COLO829 (cell line): Measurements from ENCODE around the gene LZTS3.
"Not testable (repeated sequence)": the region's sequence is repeated elsewhere in the genome, so short reads cannot be mapped to it uniquely, and the experiment has no call there.

Experiments used
- DNase-seq: peaks from one replicate; pipeline ENCODE4 v3.0.0; 2012; ENCODE audit warnings: low spot score

LZTS3 gene

DNA sequence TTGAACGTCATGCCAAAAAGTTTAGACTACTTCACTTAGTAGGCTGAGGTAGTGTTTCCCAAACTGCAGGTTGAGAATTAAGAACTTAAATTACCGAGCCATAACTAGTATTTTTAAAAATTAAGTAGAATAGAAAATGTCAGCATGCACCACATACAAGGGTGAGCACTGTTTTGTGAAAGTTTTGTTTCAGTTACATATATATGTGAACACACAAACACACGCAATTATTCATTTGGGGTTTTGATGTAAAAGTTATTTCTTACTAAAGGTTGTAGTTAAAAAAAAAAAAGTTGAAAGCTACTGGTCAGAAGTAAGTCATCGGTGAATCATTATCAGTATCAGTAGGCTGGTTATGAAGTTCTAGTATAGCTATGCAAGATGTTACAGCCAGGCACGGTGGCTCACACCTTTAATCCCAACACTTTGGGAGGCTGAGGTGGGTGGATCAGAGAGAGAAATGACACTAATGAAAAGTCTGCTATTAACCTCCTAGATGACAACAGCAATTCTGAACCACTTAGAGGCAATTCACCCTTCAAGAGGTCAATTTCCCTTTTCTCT lies 37.8 kb downstream of the LZTS3 start:
- DNase-seq, result no peak

DNA sequence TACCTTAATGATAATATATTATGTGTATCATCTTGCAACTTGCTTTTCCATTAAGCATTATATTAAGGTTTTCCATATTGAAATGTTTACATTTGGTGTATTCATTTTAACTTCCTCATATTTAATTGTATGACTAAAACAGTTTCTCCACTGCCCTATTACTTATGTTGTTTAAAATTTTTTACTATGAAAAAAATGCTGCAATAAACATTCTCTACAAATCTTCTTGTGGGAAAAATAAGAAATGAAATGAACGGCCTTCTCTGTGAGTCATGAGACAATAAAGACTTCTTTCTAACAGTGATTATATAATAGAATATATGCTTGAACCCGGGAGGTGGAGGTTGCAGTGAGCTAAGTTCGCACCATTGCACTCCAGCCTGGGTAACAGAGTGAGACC lies 39.2 kb downstream of the LZTS3 start:
- no peak for DNase-seq

DNA sequence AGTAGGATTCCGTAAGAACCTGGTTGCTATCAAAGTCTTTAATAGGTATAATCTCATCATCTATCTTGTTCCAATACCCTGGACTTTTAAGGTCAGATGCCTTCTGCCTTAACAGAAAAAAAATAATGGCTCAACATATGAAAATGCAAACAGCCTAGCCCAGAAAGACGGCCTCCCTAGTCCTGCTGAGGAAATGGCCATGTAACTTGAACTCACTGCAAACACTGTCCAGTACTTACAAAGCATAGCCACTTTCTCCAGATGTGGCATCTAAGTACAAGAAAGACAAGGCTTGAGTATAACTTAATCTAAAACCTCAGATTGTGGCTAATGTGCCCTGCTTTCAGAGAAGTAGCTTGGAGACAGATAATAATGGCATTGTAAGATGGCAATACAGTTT lies 40.2 kb downstream of the LZTS3 start:
- no peak for DNase-seq

DNA sequence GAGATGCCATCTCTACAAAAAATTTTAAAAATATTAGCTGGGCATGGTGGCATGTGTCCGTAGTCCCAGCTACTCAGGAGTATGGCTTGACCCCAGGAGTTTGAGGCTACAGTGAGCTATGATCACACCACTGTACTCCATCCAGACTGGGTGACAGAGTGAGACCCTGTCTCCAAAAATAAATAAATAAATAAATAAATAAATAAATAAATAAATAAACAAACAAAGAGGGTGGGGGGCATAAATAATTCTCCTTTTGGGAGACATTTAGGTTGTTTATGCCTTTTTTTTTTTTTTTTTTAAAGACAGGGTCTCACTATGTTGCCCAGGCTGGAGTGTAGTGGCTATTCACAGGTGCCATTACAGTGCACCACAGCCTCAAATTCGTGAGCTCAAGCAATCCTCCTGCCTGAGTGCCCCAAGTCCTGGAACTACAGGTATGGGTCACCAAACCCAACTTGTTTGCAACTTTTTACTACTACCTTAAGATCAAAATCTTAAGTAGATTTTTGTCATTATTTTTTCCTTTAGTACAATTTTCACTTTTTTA lies 43.2 kb downstream of the LZTS3 start:
- no peak for DNase-seq

DNA sequence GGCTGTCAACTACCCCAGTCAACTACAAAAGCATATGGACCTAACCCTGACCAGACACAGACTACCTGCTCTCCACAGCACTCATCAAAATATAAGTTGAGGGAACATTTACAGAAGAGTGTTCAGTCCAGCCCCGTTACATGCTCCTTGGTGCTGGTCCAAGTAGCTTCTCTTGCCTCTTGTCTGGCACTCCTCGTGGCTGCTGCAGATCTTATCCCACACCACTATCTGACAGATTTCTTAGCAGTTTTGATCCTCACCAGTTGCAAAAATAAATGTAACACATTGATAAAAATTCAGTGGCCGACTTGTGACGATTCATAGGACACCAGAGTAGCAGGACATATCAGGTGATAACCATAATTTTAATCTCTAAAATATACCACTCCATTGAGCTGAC lies 44.3 kb downstream of the LZTS3 start:
- DNase-seq, result no peak

DNA sequence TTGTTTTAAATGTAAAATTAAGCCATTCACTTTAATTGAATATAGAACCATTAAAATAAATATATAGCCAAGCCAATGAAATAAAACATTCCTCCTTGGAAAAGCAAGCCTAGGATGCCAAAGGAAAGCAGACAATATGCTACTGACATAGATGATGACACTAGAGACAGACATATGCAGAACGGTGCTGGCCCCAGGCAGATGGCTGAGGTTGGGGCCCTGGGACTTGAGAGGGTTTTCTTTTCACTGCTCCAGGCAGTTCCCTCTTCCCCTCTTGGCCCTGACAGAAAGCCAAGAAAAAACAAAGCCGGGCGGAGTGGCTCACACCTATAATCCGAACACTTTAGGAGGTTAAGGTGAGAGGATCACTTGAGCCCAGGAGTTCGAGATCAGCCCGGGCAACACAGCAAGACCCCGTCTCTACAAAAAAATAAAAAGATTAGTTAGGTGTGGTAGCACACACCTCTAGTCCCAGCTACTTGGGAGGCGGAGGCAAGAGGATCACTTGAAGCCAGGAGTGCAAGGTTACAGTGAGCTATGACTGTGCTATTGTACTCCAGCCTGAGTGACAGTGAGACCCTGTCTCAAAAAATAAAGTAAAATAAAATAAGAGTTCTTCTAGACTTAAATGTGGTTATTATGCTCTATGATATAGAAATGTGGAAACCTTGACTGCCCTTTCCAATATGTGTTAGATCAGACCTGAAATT lies 44.9 kb downstream of the LZTS3 start:
- DNase-seq, result no peak

DNA sequence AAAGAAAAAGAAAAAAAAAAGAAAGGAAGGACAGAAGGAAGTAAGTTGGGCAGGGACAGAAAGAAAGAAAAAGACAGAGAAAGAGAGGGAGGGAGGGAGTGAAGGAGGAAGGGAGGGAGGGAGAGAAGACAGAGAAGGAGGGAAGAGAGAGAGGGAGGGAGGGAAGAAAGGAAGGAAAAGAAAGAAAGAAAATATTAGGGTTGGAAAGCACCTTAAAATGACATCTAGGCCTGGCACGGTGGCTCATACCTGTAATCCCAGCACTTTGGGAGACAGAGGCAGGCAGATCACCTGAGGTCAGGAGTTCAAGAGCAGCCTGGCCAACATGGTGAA lies 46.9 kb downstream of the LZTS3 start:
- DNase-seq, result no peak

DNA sequence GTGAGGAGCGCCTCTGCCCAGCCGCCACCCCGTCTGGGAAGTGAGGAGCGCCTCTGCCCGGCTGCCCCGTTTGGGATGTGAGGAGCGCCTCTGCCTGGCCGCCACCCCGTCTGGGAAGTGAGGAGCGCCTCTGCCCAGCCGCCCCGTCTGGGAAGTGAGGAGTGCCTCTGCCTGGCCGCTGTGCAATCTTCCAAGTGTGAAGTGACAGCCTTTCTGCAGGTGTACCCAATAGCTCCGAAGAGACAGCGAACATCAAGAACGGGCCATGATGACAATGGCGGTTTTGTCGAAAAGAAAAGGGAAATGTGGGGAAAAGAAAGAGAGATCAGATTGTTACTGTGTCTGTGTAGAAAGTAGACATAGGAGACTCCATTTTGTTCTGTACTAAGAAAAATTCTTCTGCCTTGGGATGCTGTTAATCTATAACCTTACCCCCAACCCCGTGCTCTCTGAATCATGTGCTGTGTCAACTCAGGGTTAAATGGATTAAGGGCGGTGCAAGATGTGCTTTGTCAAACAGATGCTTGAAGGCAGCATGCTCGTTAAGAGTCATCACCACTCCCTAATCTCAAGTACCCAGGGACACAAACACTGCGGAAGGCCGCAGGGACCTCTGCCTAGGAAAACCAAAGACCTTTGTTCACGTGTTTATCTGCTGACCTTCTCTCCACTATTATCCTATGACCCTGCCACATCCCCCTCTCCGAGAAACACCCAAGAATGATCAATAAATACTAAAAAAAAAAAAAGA lies 47.4 kb downstream of the LZTS3 start:
- not testable (repeated sequence) for DNase-seq

DNA sequence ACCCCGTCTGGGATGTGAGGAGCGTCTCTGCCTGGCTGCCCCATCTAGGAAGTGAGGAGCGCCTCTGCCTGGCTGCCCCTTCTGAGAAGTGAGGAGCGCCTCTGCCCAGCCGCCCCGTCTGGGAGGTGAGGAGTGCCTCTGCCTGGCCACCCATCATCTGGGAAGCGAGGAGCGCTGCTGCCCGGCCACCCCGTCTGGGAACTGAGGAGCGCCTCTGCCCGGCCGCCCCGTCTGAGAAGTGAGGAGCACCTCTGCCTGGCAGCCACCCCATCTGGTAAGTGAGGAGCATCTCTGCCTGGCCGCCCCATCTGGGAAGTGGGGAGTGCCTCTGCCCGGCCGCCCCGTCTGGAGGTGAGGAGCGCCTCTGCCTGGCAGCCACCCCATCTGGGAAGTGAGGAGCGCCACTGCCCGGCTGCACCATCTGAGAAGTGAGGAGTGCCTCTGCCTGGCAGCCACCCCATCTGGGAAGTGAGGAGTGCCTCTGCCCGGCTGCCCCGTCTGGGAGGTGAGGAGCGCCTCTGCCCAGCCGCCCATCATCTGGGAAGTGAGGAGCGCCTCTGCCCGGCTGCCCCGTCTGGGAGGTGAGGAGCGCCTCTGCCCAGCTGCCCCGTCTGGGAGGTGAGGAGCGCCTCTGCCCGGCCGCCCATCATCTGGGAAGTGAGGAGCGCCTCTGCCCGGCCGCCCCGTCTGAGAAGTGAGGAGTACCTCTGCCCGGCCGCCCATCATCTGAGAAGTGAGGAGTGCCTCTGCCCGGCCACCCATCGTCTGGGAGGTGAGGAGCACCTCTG lies 48.4 kb downstream of the LZTS3 start:
- DNase-seq, result not testable (repeated sequence)

DNA sequence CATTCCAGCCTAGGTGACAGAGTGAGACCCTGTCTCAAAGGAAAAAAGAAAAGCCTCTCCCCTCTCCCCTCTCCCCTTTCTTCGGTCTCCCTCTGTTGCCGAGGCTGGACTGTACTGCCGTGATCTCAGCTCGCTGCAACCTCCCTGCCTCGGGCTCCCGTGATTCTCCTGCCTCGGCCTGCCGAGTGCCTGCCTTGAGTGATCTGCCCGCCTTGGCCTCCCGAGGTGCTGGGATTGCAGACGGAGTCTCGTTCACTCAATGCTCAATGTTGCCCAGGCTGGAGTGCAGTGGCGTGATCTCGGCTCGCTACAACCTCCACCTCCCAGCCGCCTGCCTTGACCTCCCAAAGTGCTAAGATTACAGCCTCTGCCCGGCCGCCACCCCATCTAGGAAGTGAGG lies 49.2 kb downstream of the LZTS3 start:
- not testable (repeated sequence) for DNase-seq

DNA sequence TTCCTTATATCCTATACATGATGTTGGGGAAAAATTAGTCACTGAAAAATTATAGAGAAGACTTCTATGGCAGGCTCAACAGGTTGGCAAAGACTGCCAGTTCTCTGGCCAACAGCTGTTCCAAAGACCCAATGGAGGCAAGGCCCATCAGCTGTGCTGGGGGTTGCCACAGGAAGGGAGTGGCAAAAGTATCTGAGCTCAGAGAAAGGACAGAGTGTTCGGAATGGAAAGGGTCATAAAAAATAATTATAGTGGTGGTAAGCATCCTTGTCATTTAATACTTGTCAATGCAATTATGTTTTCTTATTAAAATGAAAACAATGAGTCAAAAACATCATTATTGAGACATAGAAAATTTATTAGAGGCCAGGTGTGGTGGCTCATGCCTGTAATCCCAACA lies 49.8 kb downstream of the LZTS3 start:
- DNase-seq, result no peak

DNA sequence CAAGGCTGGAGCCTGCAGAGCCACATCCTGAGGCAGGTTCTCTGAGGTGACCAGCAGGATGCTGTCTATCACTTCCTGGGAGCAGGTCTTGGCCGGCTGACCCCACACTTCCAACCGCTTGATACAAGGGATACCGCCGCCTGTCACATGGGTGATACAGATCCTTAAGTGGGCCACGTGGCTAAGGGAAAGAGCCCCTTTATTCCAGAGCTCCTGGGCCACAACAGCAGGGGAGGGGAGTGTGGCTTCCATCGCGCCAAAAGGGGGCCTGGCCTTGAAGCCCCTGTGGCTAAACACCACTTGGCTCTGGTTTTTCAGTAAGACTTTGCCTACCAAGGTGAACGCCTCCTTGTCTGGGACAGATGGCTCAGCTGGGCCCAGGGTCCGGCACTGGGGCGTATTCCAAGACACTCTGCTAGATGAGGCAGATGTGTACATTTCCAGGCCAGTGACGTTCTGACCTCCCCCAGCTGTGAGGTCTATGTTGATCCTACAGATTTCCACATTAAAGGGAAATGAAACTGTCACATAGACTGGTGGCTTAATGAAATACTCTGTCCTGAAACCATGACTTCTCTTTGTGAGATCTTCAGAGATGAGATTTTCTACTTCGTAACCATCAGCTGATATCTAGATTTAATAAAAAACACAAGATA lies 51.3 kb downstream of the LZTS3 start:
- DNase-seq, result no peak

DNA sequence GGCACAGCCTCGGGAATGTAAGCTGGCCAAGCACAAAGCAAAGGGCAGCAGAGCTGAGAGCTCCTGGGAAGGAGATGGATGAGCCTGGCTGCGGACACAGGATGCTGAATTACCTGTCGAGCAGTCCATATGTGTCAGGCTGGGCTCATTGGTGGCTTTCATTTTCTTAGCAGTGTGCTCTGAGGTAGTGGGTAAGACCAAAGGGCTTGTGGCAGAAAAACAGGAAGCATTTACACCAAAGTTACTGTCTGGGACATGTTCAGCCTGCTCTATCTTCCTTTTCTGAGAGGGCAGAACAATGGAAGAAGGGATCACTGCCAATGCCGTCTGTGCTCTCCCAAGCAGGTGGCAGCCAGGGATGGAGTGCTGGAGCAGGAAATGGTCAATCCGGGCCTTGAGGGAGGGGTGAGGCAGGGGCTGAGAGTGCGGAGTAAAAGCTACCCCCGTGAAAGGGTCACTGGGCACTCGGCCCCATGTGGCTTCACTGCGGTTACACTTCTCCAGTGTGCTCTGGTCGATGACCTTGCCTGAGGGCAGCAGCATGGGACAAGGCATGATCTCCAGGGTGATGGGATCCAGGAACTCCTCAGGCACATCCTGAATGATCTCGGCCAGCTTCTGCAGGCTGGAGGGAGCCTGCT lies 52.0 kb downstream of the LZTS3 start:
- no peak for DNase-seq

DNA sequence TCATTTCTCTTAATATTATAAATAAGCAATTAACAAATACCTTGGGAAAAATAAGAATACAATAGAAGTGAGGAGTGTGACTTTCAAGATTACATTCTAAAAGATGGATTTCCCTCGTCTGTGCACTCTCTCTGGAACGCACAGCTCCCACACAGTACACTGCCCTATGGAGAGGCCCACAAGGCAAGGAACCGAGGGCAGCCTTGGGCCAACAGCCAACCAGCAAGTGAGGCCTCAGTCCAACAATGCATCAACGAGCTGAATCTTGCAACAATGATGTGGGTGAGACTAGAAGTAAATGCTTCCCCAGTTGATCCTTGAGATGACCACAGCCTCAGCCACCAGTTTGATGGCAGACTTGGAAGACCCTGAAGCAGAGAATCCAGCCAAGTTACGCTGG lies 54.3 kb downstream of the LZTS3 start:
- no peak for DNase-seq

DNA sequence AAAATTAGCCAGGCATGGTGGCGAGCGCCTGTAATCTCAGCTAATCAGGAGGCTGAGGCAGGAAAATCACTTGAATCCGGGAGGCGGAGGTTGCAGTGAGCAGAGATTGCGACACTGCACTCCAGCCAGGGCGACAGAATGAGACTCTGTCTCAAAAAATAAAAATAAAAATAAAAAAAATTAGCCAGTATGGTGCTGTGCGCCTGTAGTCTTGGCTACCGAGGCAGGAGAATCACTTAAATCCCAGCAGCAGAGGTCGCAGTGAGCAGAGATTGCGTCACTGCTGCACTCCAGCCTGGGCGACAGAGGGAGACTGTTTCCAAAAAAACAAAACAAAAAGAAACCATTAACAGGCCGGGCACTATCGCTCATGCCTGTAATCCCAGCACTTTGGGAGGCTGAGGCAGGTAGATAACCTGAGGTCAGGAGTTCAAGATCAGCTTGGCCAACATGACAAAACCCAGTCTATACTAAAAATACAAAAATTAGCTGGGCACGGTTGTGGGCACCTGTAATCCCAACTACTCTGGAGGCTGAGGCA lies 55.4 kb downstream of the LZTS3 start:
- DNase-seq, result not testable (repeated sequence)

DNA sequence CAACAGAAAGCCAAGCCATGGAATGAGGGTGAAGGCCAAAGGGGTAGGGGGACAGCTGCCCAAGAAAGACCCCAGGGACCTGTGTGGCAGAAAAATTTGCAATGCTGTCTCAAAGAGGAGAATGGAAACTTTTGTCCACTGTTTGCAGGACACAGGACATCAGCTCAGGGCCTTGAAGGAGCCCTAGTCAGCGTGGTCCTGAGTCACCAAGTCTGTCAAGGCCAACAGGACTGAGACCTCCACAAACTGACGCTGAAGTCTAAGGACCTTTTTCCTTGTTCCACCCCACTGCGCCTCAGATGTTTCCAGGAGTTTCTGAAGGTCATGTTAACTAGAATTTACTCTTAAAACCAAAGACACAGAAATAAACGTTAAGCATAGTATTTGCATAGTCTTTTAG lies 57.0 kb downstream of the LZTS3 start:
- DNase-seq, result no peak

DNA sequence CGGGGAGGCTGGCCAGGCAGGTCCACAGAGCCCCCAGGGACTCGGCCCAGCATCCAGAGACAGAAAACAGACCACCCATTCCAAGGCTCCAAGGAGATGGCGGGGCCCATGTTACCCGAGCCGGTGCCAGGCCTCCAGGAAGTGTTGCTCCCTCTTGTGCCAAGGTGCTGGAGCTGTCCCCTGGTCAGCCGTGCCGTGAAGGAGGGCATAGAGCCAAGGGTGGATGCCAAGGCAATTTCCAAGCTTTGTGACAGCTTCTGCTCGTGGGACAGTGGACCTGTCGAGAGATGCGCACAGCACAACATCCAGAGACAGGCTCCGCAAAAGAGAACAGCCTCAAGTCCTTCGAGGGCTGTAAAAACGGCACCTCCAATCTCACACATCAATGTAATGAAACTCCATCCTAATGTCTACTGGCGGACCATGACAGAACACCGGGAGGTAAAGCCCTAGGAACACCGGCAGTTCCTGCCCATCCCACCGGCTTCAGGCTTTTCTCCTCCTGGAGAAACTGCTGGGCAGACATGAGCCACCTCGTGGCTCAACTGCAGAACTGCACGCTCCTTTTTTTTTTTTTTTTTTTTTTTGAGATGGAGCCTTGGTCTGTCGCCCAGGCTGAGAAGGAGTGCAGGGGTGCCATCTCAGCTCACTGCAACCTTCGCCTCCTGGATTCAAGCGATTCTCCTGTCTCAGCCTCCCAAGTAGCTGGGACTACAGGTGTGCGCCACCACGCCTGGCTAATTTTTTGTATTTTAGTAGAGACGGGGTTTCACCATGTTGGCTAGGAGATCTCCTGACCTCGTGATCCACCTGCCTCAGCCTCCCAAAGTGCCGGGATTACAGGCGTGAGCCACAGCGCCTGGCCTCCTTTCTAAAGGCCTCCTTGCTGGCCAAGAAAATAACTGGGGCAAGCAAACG lies 57.9 kb downstream of the LZTS3 start:
- DNase-seq, result peak; percentile 93
